ENCODE data around the gene TBCE. TPM values are rescaled to one million over a fixed set of nuclear protein-coding genes. Genes with fewer than 3 reads are reported as not detected.

Gene TBCE
- total RNA-seq, 1 donor from 2014 or later, result 28.3 TPM

DNA sequence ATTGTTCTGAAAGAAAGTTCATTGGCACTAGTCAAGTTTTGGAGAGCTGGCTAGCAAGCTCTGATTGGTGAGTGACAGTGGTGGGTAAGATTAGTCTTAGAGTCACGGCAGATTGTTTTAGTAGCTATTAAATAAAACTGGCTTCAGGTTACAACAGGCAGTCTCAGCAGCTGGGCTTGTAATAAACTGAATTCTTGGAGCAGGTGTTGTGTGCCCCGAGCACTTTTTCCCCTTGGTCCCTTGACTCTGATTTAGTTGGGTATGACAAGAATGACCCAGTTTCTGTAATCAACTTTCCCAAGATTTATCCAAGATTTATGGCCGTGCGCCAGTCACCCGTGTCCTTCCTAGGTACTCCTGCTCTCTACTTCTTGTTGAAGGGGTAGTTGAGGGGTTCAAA lies 40.2 kb downstream of the TBCE start:
- H3K9ac ChIP-seq (ENCODE audit: low read length), result no peak overlapping the region
- peaks cover 23% of the 10 kb centered on the region for H4K20me1 ChIP-seq (ENCODE audit: insufficient read depth, low read length)
- peaks cover 25% of the 10 kb centered on the region for H3K79me2 ChIP-seq (ENCODE audit: insufficient read depth, low read length)
- peaks cover 1% of the 10 kb centered on the region for H3K4me1 ChIP-seq (ENCODE audit: insufficient read depth, low read length)
- DNase-seq (ENCODE audit: low read depth) (no peak), FAIRE-seq (no peak)
- H3K36me3 ChIP-seq (ENCODE audit: insufficient read depth, low read length), result no peaks in the 10 kb centered on the region
- no peak overlapping the region for H3K27ac ChIP-seq (ENCODE audit: low read depth, low read length)
- no peaks in the 10 kb centered on the region for H3K27me3 Mint-ChIP-seq (ENCODE audit: low read depth, unreplicated experiment)
- peaks cover 5% of the 10 kb centered on the region for H3K4me1 Mint-ChIP-seq (ENCODE audit: low read depth, unreplicated experiment)
- TF ChIP-seq, protein P1, sequence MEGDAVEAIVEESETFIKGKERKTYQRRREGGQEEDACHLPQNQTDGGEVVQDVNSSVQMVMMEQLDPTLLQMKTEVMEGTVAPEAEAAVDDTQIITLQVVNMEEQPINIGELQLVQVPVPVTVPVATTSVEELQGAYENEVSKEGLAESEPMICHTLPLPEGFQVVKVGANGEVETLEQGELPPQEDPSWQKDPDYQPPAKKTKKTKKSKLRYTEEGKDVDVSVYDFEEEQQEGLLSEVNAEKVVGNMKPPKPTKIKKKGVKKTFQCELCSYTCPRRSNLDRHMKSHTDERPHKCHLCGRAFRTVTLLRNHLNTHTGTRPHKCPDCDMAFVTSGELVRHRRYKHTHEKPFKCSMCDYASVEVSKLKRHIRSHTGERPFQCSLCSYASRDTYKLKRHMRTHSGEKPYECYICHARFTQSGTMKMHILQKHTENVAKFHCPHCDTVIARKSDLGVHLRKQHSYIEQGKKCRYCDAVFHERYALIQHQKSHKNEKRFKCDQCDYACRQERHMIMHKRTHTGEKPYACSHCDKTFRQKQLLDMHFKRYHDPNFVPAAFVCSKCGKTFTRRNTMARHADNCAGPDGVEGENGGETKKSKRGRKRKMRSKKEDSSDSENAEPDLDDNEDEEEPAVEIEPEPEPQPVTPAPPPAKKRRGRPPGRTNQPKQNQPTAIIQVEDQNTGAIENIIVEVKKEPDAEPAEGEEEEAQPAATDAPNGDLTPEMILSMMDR (IDR thresholded peaks at IDR 0.05; ENCODE audit: insufficient read depth, low read depth, low read length), result no peak
- no peak for TF ChIP-seq EZH2 (IDR thresholded peaks at IDR 0.05; ENCODE audit: insufficient read depth, low read length)
- no peaks in the 10 kb centered on the region for H3K9me3 Mint-ChIP-seq (ENCODE audit: unreplicated experiment)
- no peak overlapping the region for H3K4me3 ChIP-seq (ENCODE audit: insufficient read depth, low read depth, low read length)
- no peak overlapping the region for H3K27ac Mint-ChIP-seq (ENCODE audit: unreplicated experiment)
- peaks cover 3% of the 10 kb centered on the region for H3K36me3 Mint-ChIP-seq (ENCODE audit: low read depth, unreplicated experiment)
- no peaks in the 10 kb centered on the region for H3K27me3 ChIP-seq (ENCODE audit: insufficient read depth, low read length)
- no peak overlapping the region for H2AFZ ChIP-seq (ENCODE audit: low read depth, low read length)
- H3K4me3 Mint-ChIP-seq (ENCODE audit: unreplicated experiment), result no peak overlapping the region
- no peak overlapping the region for H3K4me2 ChIP-seq (ENCODE audit: low read length)
- no peaks in the 10 kb centered on the region for H3K9me3 ChIP-seq (ENCODE audit: insufficient read depth, low read depth, low read length)

DNA sequence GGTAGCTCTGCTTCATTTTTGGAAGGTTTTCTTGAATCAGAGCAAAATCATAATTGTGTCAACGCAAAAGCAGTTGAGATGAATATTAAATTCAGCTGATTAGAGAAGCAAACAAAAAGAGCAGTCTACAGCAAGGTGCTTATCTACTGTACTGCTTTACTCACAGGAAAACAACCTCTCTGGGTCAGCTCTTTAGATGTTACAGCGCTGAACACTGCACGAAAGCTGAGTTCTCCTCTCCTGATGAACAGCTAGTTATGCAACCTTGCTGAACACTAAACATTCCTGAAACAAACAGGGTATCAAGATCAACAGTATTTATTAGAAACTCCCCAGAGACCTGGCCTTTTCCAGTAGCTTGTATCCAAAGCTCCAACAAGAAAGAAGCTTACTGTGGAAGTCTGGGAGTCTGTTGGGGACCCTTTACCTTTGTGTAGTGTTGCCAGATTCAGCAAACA lies 41.3 kb downstream of the TBCE start:
- Histone ChIP-seq H3K27me3 (ENCODE audit: insufficient read depth, low read length) (no peaks in the 10 kb centered on the region), H3K36me3 (ENCODE audit: insufficient read depth, low read length) (no peaks in the 10 kb centered on the region), H3K9me3 (ENCODE audit: insufficient read depth, low read depth, low read length) (no peaks in the 10 kb centered on the region), H3K79me2 (ENCODE audit: insufficient read depth, low read length) (peaks cover 20% of the 10 kb centered on the region), H3K27ac (ENCODE audit: low read depth, low read length) (no peak overlapping the region), H3K4me1 (ENCODE audit: insufficient read depth, low read length) (no peaks in the 10 kb centered on the region), H4K20me1 (ENCODE audit: insufficient read depth, low read length) (peaks cover 24% of the 10 kb centered on the region), H3K9ac (ENCODE audit: low read length) (no peak overlapping the region), H3K4me2 (ENCODE audit: low read length) (no peak overlapping the region), H2AFZ (ENCODE audit: low read depth, low read length) (no peak overlapping the region), H3K4me3 (ENCODE audit: insufficient read depth, low read depth, low read length) (no peak overlapping the region)
- Mint-ChIP-seq H3K27me3 (ENCODE audit: low read depth, unreplicated experiment) (no peaks in the 10 kb centered on the region), H3K4me3 (ENCODE audit: unreplicated experiment) (no peak overlapping the region), H3K9me3 (ENCODE audit: unreplicated experiment) (no peaks in the 10 kb centered on the region), H3K36me3 (ENCODE audit: low read depth, unreplicated experiment) (peaks cover 1% of the 10 kb centered on the region), H3K27ac (ENCODE audit: unreplicated experiment) (no peak overlapping the region), H3K4me1 (ENCODE audit: low read depth, unreplicated experiment) (peaks cover 3% of the 10 kb centered on the region)
- FAIRE-seq, result no peak
- TF ChIP-seq EZH2 (IDR thresholded peaks at IDR 0.05; ENCODE audit: insufficient read depth, low read length), result no peak
- TF ChIP-seq, protein P1 (IDR thresholded peaks at IDR 0.05; ENCODE audit: insufficient read depth, low read depth, low read length), result no peak
- no peak for DNase-seq (ENCODE audit: low read depth)

DNA sequence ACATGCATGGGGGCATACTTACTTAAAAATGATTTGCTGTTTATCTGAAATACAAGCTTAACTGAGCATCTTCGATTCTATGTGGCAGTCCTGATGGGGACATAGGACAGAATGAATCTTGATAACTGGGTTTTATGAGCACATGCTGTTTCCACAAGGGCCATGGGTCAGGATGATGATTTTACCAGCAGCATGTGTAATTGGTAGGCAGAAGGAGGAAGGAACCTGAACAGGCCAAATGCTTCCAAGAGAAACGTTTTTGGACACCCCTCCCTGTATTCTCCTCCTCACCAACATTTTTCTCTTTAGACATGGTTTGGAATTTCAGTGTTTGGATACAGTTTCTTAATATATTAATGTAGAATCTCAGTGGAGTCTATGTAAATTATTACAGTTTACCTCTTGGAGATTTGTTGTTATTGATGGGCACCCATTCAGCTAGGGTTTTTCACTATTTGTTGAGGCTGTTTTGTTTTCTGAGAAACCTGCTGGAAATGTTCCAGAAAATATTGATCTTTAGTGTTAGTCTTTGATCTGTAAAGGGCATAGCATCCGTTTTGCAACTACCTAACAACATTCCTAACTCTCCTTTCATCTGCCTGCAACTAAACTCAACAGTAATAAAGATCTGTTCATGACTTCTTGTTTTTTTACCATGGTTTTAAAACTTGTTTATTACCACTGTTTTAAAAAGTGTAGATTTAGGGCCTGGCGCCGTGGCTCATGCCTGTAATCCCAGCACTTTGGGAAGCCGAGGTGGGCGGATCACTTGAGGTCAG lies 42.0 kb downstream of the TBCE start:
- no peak for DNase-seq (ENCODE audit: low read depth)
- no peaks in the 10 kb centered on the region for H3K9me3 Mint-ChIP-seq (ENCODE audit: unreplicated experiment)
- H3K27ac ChIP-seq (ENCODE audit: low read depth, low read length), result no peak overlapping the region
- H3K27ac Mint-ChIP-seq (ENCODE audit: unreplicated experiment), result no peak overlapping the region
- no peaks in the 10 kb centered on the region for H3K36me3 ChIP-seq (ENCODE audit: insufficient read depth, low read length)
- TF ChIP-seq, protein P1 (IDR thresholded peaks at IDR 0.05; ENCODE audit: insufficient read depth, low read depth, low read length), result no peak
- TF ChIP-seq EZH2 (IDR thresholded peaks at IDR 0.05; ENCODE audit: insufficient read depth, low read length), result no peak
- no peak overlapping the region for H3K4me3 Mint-ChIP-seq (ENCODE audit: unreplicated experiment)
- H3K9me3 ChIP-seq (ENCODE audit: insufficient read depth, low read depth, low read length), result no peaks in the 10 kb centered on the region
- H3K9ac ChIP-seq (ENCODE audit: low read length), result no peak overlapping the region
- peaks cover 24% of the 10 kb centered on the region for H4K20me1 ChIP-seq (ENCODE audit: insufficient read depth, low read length)
- H3K4me2 ChIP-seq (ENCODE audit: low read length), result no peak overlapping the region
- no peaks in the 10 kb centered on the region for H3K27me3 Mint-ChIP-seq (ENCODE audit: low read depth, unreplicated experiment)
- no peaks in the 10 kb centered on the region for H3K4me1 ChIP-seq (ENCODE audit: insufficient read depth, low read length)
- H2AFZ ChIP-seq (ENCODE audit: low read depth, low read length), result no peak overlapping the region
- no peak for FAIRE-seq
- peaks cover 2% of the 10 kb centered on the region for H3K4me1 Mint-ChIP-seq (ENCODE audit: low read depth, unreplicated experiment)
- peaks cover 17% of the 10 kb centered on the region for H3K79me2 ChIP-seq (ENCODE audit: insufficient read depth, low read length)
- H3K4me3 ChIP-seq (ENCODE audit: insufficient read depth, low read depth, low read length), result no peak overlapping the region
- H3K36me3 Mint-ChIP-seq (ENCODE audit: low read depth, unreplicated experiment), result no peaks in the 10 kb centered on the region
- no peaks in the 10 kb centered on the region for H3K27me3 ChIP-seq (ENCODE audit: insufficient read depth, low read length)

Data from astrocyte (in vitro differentiated cells and primary cell).